Epithelial cell of esophagus (primary cell): ENCODE measurements around the gene RASGEF1C.

ENCODE experiments used
- DNase-seq: peaks from one replicate; pipeline ENCODE4 v3.0.0; 2010; ENCODE audit warnings: low read depth
- H3K4me3 ChIP-seq: 2 replicates; pipeline ENCODE4 v1.5.1; 2011; ENCODE audit warnings: mild to moderate bottlenecking, low read length, control low read depth
- CTCF ChIP-seq: IDR thresholded peaks from 2 replicates; pipeline ENCODE4 v1.5.1; 2011; ENCODE audit warnings: low read depth, mild to moderate bottlenecking, low read length, control low read depth, inconsistent platforms; ENCODE audit not compliant: insufficient read depth; ENCODE audit errors: missing control alignments

RASGEF1C gene

DNA sequence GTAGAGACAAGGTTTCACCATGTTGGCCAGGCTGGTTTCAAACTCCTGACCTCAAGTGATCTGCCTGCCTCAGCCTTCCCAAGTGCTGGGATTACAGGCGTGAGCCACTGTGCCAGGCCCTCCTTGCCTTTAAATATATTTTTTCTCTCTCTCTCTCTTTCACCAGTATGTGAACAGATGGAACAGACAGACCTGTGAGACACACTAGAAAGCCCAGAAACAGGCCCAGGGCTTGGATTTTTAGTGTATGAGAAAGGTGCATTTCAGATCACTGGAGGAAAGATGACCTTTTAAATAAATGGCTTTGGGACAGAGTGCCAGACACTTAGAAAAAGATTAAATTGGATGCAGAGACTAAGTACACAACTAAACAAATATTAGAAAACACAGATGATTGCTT is 3.1 kb downstream of the RASGEF1C start:
- H3K4me3 ChIP-seq = no peak overlapping the region
- no peak for DNase-seq
- no peak for TF ChIP-seq CTCF

DNA sequence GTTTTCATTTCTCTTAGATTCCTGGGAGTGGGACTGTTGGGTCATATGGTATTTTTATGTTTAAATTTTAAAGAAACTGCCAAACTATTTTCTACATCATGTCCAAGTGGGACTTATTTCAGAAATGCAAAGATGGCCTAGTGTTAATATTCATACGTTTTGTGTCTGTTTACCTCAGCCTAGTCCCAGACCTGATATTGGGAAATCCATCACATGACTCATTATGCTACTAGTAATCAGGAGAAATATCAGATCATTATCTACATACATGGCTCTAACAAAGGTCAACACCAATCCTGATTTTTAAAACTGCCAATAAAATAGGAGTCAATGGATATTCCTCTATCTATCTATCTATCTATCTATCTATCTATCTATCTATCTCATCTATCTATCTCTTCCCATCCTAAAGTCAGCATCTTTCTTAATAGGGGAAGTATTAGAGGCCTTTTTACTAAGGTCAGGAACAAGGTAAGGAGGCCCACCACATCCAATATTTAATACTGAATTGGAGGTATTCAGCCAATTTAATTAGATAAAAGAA is 4.7 kb downstream of the RASGEF1C start:
- peak; percentile 19 for DNase-seq
- TF ChIP-seq CTCF = no peak
- H3K4me3 ChIP-seq = no peak overlapping the region

- no peak overlapping the region for H3K4me3 ChIP-seq
- DNase-seq = no peak
- no peak for TF ChIP-seq CTCF
Measured at GRCh38 chr5:180202939-180203573, 6.0 kb downstream of the RASGEF1C start.

DNA sequence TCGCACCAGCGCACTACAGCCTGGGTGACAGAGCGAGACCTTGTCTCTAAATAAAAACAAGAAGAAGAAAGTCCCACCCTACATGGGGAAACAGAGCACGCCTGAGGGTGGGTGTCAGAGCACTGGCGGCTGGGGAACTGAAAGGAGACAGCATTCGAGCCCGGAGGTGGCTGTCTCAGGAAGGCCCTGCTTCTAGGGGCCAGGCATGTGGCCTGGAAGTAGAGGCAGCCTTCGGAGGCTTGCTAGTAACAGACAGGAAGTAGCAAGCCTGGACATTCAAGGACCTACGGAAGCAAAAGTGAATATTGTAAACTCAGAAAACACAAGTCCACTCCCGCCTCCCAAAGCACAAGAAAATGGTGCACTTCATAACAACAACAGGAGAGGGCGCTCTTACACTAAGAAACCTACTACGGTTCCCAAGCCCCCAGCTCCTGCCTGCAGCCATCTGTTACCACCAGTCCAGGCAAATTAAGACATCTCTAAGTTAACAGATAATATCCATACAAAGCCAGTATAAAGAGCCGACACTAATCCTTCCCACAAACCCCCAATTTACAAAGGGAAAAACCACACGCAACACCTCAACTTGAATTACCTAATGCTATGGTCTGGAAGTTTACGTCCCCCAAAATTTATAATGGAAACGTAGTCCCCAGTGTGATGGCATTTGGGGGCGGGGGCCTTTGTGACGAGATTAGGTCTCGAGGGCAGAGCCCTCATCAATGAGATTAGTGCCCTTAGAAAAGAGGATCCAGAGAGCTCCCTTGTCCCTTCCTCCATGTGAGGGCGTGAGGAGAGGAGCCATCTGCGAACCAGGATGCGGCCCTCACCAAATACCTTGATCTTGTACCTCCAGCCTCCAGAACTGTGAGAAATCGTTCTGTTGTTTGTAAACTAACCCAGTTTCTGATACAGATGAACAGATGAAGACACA is 7.7 kb downstream of the RASGEF1C start:
- TF ChIP-seq CTCF = no peak
- H3K4me3 ChIP-seq = no peak overlapping the region
- no peak for DNase-seq

DNA sequence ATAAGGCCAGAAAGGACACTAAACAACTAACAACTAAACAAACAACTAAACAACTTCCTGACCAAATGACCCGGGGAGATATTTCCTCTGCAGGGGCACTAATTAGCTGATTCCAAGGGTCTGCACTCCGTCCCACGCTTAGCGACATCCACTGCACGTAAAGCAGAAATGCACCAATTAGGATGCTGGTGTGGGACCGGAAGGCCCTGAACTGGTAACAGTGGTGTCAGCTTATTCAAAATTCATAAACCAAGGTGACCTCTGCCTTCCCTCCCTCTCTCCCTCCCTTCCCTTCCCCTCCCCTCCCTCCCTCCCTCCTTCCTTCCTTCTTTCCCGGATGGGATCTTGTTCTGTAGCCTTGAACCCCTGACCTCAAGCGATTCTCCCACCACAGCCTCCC is 9.6 kb downstream of the RASGEF1C start:
- DNase-seq = no peak
- H3K4me3 ChIP-seq = no peak overlapping the region
- no peak for TF ChIP-seq CTCF

- no peak for TF ChIP-seq CTCF
- DNase-seq = no peak
- no peak overlapping the region for H3K4me3 ChIP-seq
Measured at GRCh38 chr5:180198208-180198607, 10.8 kb downstream of the RASGEF1C start.
